Occipital lobe (tissue), 2 donors: ENCODE results near the gene GIT1. TPM values are rescaled to one million over a fixed set of nuclear protein-coding genes. Genes with fewer than 3 reads are reported as not detected.

Source experiments
- DNase-seq: peaks from one replicate; lab custom pipeline; 2025; lab: John Stamatoyannopoulos, UW
- total RNA-seq: library from RNA; depleted of rRNA; stranded (reverse); fragments of >200 nt; gene quantifications from one replicate; pipeline ENCODE4 v1.2.3, GENCODE V29; 2014

Gene GIT1, protein sequence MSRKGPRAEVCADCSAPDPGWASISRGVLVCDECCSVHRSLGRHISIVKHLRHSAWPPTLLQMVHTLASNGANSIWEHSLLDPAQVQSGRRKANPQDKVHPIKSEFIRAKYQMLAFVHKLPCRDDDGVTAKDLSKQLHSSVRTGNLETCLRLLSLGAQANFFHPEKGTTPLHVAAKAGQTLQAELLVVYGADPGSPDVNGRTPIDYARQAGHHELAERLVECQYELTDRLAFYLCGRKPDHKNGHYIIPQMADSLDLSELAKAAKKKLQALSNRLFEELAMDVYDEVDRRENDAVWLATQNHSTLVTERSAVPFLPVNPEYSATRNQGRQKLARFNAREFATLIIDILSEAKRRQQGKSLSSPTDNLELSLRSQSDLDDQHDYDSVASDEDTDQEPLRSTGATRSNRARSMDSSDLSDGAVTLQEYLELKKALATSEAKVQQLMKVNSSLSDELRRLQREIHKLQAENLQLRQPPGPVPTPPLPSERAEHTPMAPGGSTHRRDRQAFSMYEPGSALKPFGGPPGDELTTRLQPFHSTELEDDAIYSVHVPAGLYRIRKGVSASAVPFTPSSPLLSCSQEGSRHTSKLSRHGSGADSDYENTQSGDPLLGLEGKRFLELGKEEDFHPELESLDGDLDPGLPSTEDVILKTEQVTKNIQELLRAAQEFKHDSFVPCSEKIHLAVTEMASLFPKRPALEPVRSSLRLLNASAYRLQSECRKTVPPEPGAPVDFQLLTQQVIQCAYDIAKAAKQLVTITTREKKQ
- total RNA-seq, result 29.6 TPM

DNA sequence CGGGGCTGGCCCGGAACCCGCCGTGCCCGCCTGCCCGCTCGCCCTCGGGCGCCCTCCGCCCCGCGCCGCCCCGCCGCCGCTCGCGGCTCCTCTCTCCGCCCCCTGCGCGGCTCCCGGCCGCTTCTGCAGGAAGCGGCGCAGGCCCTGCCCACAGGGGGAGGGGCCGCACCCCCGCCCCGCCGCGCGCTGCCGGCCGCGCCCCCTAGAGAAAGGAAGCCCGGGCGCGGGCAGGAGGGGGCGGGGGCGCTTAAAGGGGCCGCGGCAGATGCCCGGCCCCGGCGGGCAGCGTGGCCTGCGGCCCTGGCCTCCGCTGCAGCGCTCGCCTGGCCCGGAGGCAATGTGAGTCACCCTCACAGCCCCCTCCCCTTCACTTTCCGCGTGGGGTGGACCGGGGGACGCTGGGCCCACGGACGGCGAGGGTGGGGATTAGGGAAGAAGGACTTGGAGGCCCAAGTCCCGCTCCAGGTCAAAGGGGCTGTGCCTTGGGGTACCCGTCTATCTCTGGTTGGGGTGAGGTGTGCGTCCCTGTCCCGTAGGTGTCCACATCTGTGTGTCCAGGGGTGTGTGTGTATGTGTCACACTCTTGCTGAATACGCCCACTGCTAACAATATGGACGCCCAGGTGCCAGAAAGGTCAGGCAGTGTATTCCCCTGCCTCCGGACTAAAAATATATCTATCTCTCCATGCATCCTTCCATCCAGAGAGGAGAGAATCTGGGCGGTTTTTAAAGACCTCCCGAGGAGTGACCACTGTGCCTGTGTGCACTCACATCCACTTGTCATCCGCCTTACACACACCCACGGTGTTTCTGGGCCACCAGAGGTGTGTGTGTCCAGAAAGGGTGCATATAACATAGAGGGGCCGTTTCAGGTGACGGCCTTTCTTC lies at the start of gene GIT1:
Gene GIT1 (minus strand): TSS at position 125 of the 887 bp plus-strand sequence. CDS start 270 bp downstream, outside the sequence.
- peak; percentile 70 for DNase-seq

DNA sequence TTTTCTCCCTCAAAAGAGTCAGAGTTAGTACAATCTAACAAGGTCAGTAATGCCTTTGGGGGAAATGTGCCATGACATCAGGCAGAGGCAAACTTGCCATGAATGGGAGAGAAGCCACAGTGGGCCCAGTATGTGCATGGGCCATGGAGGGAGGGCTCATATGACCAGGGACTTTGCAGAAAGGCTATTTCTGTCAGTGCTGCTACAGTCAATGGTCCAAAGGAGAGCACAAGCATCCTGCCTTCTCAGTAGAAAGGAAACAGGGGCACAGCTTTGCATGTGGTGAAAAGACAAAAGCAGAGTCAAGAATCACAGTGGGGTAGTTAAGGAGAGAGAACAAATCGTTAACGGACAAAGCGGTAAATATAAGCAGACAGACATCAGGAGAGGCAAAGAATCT lies 44.4 kb upstream of the GIT1 start:
- no peak for DNase-seq

DNA sequence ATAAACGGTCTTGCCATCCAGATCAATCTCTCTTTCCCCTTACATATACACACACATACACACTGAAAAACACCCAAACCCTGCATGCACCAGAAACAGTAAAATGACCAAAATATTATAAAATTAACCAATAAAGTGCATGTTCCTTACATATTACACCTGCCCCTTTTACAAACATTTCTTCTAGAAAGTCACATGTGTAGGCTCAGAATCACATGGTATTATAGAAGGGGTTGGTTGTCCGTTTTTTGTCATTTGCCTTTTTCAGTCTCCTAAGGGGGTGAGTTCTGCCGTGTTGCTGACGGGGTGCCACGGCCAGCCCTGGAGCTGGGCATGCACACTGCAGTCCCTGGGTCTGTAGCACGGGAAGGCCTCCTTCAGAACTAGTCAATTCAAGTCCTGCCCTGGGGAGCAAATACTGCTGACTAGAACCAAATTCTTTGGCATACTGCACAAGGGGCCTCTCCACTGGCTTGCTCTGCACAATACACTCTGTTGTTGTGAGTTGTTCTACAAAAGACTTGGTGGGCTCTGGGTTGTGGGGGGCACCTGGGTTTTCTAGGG lies 41.3 kb upstream of the GIT1 start:
- DNase-seq, result no peak

DNA sequence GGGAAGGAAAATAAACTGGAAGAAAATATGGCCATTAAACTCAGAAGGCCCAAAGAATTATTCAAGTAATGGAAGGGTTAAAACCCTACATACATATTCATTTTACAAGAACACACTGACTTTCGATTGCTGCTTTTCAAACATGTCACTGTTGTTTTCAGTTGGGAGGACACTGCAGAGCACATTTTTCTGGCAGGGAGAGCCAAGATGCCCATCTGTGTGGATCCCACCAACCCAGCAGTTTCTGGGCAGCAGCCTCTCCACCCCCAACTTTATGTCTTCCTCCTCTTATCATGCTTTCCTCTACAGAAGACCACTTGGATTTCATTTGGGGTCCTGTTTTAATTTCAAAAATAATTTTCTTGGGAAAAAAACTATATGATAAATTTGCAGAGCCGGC lies 40.4 kb upstream of the GIT1 start:
- DNase-seq, result no peak

DNA sequence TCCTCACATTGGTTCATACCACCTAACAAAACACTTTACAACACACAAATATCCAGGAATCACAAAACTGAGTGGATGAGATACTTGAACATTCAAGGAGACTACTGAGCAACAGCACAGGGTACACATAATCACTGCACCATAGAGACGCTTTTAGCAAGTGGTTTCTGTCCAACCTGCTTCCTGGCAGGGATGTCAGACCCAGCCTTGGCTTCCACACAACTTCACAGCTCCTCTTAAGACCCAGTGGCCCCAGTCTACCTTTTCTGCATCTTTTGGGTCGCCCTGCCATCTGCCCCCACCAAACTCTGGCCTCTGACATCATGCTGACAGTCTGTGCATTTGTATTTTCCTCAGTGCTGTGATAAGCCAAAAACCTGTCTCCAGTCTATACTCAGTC lies 39.2 kb upstream of the GIT1 start:
- DNase-seq, result no peak

DNA sequence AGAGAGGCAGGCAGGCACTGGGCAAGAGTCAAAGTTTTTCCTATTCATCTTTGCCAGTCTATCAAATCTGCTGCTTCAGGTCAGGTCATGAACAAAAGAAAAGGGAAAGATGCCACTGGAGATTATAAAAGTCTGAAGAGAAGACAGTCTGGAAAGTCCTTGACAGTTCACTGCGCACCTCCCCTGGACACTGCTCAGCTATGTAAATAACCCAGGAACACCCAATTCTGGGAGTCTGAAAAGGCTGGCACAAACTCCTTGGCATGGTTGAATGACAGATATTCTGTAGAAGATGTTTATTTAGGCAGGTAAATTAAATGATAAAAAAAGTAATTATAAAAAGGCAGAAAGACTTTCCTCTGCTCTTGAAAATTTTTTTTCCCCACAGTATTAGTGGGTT lies 38.5 kb upstream of the GIT1 start:
- DNase-seq, result no peak

DNA sequence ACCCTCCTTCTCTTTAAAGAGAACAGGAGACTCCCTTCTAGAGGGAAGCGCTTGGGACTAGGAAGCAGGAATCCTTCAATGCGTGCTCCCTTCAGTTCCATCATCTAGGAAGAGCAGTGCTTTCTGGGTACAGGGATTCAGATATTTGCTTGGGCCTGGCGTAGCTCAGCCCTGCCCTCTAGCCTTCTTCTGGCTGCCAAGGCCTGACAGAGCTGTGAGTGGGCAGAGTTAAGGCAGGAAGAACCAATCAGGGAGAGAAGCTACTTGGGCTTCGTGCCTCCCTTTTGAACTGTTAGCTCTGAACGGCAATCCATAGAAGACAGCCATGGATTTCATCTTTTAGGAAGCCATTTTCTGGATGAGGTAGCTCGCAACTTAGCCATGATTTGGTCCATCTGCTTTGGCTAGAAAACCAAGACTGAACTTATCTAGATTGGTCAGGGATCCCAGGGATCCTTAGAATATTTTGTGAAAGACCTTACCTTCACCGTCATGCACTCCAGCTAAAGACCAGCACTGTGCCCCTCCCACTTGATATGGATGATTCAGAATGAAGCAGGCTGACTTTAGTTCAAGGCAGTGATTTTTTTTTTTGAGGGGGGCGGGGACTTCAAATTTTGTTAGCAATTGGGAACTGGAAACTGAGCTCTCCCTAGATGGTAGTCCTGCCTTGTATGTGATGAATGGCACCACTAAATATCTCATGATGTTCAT lies 35.7 kb upstream of the GIT1 start:
- no peak for DNase-seq

DNA sequence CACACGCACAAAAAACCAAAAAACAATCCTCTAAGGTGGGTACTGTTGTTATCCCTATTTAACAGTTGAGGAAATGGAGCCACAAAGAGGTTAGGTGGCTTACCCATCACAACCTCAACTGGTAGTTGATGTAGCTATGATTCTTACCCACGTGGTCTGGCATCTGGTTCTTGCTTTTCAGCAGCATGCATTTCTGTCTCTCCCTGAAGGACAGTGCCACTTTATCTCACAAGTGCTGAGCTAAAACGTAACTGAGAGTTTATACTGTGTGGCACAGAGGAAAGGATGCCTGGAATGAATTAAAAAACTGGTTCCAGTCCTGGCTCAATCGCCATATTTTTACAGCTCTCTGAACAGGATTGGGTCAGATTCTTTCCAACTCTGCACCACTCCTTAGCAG lies 35.1 kb upstream of the GIT1 start:
- no peak for DNase-seq

DNA sequence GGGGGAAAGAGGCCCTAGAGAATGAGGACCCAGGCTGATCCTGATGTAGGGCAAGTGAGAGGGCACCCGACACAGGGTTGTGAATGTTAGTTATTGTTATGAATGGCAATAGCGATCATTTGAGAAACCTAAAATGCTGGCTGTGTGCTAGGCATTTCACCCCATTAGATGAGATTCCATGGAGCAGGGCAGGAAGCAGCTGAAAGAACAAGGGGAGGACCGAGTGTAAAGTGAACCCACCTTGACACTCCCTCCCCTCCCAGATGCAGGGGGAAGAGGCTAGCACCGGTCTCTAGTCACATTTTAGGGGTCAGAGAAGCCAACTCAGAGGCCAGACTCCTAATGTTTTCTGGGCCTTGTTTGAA lies 33.8 kb upstream of the GIT1 start:
- no peak for DNase-seq

DNA sequence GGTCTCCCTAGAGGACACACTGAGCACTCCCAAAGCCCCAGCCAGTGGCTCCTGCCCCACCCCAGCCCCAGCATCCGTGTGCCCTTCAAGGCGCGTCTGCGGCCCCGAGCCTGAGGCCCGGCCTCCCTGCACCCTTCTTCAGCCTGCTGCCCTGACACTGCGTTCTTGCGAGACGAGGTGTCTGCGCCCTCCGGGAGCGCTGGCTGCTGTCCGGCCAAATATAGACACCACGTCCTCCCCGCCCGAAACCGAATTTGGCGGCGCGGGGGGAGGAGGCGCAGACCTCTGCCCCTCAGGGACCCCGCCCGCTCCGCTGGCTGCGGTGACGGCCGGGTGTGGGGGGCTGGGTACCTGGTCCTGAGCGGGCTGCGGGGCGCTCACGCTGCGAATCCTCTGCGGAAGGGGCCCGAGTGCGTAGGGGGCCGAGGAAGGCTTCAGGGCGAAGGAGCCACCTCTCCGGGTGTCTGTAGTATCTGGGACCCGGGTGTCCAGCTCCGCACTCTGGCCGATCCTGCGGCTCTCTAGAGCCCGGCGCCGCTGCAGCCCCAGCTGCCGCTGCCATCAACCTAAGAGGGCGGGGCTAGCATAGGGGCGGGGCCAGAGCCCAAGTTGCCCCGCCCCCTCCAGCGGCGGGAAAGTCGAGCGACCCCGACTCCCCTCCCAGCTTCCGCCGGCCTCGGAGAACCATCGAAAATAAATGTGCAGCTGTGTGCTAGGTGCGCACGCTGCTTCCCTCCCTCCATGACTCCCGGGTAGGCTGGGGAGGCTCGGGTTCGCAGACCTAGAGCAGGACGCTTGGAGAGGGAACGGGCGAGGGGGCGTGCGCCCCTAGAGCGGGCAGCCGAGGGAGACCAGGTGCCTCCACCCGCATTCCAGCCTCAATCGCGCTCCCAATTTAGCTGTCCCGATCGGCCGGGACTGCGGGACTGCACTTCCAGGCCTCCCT lies 33.2 kb upstream of the GIT1 start, which contains the start of gene CORO6:
Gene CORO6 (minus strand): TSS at position 576 of the 946 bp plus-strand sequence. CDS start 1,491 bp downstream, outside the sequence.
- no peak for DNase-seq

DNA sequence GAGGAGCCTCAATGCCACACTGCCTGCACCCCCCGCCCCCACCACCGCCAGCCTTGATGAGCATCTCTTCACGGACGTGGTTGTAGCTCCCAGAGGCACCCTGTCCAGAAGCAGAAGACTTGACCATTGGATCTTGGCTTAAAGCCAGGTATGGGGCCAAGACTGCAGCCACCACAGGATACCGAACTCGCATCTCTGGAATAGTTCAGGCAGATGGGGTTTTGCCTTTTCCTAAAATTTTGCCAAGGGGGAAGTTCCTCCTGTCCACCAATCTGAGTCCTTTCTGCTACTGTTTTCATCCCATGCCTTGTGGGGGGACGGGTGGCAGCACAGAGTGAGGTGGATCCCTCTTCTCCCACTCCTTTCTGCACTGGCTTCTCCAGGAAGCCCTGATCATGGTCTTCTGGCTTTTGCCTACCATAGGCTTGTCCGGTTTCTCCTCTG lies 32.3 kb upstream of the GIT1 start:
- DNase-seq, result no peak

DNA sequence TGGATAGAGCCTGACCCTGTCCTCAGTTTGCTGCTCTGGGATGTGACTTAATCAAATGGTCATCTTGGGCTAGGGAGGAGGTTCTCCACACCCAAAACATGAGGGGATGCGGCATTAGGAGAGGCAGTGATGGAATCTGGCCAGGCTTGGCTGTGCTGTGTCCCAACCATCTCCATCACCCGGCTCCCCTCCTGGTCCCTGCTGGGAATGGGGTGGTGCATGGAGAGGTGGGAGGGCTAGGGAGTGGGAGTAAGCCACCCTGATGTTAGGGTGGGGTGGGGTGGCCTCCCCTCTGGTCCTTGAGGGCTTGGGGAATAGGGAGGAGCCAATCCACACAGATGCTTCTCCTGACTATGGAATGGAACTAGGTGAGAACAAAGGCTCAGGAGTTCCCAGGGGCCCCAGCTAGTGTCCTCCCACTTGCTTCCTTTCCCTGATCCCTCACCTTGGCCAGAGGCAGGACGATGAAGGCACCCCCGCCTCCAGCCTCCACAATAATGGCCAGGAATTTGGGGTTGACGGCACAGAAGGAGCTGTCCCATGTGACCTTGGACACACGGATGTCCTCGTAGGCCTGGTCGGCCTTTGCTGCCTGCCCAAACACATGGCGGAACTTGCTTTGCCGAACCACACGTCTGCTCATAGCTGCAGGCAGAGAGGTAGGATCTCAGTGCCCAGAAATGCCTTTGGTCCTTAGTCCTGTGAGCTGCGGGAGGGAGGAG lies 31.5 kb upstream of the GIT1 start:
- DNase-seq, result no peak

DNA sequence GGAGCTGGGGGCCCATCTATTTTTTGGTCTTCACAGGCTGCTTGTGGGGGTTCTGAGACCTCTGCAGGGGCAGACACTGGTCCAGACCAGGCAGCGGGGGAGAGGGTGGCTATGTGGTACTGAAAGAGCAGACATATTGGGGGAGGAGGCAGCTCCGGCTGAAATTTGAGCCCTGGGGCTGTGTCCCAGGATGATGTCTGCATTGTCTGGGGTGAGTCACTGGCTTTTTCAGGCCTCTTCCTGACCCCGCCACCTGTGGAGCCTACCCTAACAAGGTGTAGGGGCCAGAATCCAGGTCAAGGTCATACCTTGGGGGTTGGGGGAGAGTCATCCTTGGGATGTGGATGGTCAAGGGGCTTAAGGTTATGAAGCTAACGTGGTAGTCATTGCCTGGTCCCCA lies 30.8 kb upstream of the GIT1 start:
- DNase-seq, result no peak

DNA sequence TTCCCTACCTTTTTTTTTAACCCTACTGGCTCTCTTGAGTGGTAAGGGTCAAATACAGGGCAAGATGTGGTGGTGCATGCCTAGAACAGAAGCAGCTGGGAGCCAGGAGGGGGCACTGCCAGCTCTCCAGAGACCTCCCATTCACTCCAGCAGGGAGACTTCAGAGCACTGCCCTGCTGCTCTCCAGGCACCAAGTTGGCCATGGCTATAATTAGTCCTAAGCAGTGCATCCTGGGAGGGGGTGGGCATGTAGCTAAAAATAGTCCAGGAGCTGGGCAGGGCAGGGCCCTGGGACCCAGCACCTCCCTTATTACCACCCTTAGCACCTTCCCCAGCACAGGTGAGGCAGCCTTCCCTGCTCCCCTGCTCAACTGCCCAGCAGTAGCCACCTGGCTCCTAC lies 29.8 kb upstream of the GIT1 start:
- DNase-seq, result no peak

DNA sequence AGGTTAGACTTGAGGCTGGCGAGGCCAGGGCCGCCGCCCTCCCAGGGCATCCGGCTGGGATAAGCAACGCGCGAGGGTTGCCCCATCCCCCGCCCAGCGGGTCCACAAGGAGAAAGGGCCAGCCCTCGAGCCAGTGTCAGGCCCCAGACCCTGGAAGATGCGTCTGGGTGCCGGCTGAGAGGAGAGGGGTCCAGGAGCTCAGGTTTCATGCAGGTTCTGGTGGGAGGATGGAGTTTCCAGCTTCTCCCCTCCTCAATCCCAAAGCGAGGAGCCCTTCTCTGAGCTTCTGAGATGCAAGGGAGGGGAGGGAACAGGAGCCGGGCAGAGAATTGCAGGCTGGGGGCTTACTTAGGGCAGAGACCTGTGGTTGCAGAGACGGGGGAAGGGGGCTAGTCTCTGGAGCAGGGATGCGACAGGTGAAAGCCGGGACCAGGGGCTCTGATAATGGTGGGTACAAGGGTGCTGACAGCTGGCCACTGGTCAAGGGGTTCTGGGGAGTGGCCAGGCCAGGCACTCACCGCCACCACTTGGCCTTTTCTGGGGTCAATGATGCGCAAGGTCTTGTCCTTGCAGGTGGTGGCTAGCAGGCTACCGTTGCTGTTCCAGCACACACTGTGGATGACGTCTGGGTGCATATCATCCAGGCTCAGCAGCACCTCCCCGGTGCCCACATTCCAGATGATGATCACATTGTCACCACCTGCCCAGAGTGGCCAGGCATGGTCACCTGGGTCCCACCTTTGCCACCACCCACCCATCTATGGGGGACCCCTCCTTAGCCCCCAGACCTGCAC lies 29.0 kb upstream of the GIT1 start:
- no peak for DNase-seq

DNA sequence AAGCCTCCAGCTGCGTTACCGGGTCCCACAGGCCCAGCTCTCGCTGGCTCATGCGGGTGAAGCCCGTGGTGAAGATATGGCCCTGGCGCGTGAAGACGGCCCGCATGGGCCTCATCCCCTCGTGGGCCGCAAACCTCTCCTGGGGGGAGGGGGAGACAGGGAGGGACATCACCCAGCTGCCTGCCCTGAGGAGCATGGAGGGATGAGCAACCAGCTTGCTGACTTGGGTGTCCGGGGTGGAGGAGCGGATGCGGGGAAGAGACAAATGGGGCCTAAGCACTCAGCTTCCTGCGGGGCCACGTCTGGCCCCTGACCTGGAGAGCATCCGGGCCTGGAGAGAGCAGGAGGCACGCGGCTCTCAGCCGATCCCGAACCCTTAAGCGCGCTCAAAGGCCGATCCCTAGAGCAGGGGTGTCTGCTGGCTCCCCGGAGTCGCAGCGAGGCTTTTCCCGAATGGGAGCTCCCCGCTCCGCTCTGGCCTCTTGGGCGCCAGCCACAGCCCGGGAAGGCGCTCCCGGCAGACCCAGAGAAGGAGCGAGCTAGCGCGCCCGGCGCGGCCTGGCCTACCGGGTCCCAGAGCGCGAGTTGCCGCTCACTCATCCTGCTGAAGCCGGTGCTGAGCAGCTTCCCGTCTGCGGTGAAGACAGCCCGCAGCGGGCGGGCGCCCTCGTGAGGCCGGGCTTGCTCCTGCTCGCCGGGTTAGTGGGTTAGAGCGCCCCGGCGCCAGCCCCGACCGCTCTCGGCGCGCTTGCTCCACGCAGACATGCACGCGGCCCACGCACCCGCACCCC lies 28.2 kb upstream of the GIT1 start:
- peak; percentile 70 for DNase-seq

DNA sequence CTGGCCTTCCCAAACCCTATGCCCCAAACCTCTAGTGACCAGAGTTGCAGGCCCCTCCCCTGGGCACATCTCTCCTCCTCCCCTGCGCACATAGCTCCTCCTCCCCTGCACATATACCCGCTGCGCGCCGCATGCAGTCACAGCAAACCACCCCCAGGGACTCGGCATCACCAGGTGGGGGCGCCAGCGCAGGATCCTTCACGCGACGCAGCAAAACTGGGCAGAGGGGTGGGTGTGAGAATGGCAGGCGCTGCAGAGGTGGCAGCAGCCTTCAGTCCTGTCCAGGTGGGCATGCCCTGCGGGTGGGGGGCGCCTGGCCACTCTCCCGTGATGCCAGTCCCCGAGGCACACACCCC lies 27.7 kb upstream of the GIT1 start:
- peak; percentile 84 for DNase-seq
